Measurements from ENCODE around the gene NXT1. TPM values are rescaled to one million over a fixed set of nuclear protein-coding genes. Genes with fewer than 3 reads are reported as not detected.

The NXT1 gene
- total RNA-seq, 3 donors from 2014 or later (not counting 1 experiment from before 2014, with no cell fraction given) = 47.4 to 61.8 (median 56.3) TPM

- H3K36me3 ChIP-seq (ENCODE audit: control insufficient read depth, insufficient read depth, low read length) = no peaks in the 10 kb centered on the region
- 88% methylated on average over 1 of the region's 1 CpG for WGBS (ENCODE audit: insufficient coverage)
- H3K4me3 Mint-ChIP-seq = no peak overlapping the region
- no peaks in the 10 kb centered on the region for H3K9me3 Mint-ChIP-seq
- intact Hi-C loops (cut with micrococcal nuclease) = no loop called here
- no peak overlapping the region for H3K27ac Mint-ChIP-seq
- TF ChIP-seq, protein P1, sequence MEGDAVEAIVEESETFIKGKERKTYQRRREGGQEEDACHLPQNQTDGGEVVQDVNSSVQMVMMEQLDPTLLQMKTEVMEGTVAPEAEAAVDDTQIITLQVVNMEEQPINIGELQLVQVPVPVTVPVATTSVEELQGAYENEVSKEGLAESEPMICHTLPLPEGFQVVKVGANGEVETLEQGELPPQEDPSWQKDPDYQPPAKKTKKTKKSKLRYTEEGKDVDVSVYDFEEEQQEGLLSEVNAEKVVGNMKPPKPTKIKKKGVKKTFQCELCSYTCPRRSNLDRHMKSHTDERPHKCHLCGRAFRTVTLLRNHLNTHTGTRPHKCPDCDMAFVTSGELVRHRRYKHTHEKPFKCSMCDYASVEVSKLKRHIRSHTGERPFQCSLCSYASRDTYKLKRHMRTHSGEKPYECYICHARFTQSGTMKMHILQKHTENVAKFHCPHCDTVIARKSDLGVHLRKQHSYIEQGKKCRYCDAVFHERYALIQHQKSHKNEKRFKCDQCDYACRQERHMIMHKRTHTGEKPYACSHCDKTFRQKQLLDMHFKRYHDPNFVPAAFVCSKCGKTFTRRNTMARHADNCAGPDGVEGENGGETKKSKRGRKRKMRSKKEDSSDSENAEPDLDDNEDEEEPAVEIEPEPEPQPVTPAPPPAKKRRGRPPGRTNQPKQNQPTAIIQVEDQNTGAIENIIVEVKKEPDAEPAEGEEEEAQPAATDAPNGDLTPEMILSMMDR (IDR thresholded peaks at IDR 0.05) = no peak
- H3K4me3 ChIP-seq (ENCODE audit: low read length) = no peak overlapping the region
- no peaks in the 10 kb centered on the region for H3K4me1 ChIP-seq (ENCODE audit: control insufficient read depth, insufficient read depth, low read length)
- no peaks in the 10 kb centered on the region for H3K9me3 ChIP-seq (ENCODE audit: control insufficient read depth, insufficient read depth, low read length)
- H3K27ac ChIP-seq (ENCODE audit: low read length) = no peak overlapping the region
- no peaks in the 10 kb centered on the region for H3K36me3 Mint-ChIP-seq
- H3K27me3 ChIP-seq (ENCODE audit: control insufficient read depth, insufficient read depth, low read length) = no peaks in the 10 kb centered on the region
- H3K4me1 Mint-ChIP-seq = no peaks in the 10 kb centered on the region
- peaks cover 15% of the 10 kb centered on the region in 2 donors for H3K27me3 Mint-ChIP-seq (ENCODE audit: low read depth in 2 of 2)
- DNase-seq = no peak
- ATAC-seq = no peak
Observed at GRCh38 chr20:23313271-23313670, 37.3 kb upstream of the NXT1 start.

GRCh38 chr20:23314699-23315098 lies 35.9 kb upstream of the NXT1 start:
- no peaks in the 10 kb centered on the region for H3K4me1 ChIP-seq (ENCODE audit: control insufficient read depth, insufficient read depth, low read length)
- Mint-ChIP-seq H3K36me3 (no peaks in the 10 kb centered on the region), H3K27me3 (ENCODE audit: low read depth in 2 of 2) (peaks cover 15 to 21% of the 10 kb centered on the region in 2 donors), H3K4me3 (no peak overlapping the region), H3K9me3 (no peaks in the 10 kb centered on the region), H3K27ac (no peak overlapping the region), H3K4me1 (no peaks in the 10 kb centered on the region)
- DNase-seq (no peak), ATAC-seq (no peak)
- no peaks in the 10 kb centered on the region for H3K9me3 ChIP-seq (ENCODE audit: control insufficient read depth, insufficient read depth, low read length)
- no peak overlapping the region for H3K27ac ChIP-seq (ENCODE audit: low read length)
- intact Hi-C loops (cut with micrococcal nuclease) = no loop called here
- H3K36me3 ChIP-seq (ENCODE audit: control insufficient read depth, insufficient read depth, low read length) = no peaks in the 10 kb centered on the region
- H3K27me3 ChIP-seq (ENCODE audit: control insufficient read depth, insufficient read depth, low read length) = no peaks in the 10 kb centered on the region
- TF ChIP-seq, protein P1 (IDR thresholded peaks at IDR 0.05) = no peak
- H3K4me3 ChIP-seq (ENCODE audit: low read length) = no peak overlapping the region
- WGBS (ENCODE audit: insufficient coverage) = 91% methylated on average over 5 of the region's 5 CpGs

DNA sequence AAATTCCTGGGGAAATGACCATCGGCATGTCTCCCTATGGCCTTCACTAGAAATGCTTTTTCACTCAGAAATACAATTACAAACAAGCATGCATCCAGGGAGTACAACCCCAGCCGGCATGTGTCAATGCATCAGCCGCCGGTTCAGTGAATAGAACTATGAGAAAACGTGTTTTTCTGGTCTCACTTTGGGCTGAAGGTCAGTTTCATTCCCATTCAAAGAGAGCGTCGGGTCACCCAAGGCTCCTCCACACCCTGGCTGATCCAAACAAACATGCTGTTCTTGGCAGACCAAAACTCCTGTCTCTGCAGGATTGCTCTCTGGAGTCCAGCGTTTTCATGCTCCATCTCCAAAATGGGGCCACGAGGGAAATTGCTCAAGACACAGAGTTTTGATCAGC lies 35.5 kb upstream of the NXT1 start:
- TF ChIP-seq, protein P1 (IDR thresholded peaks at IDR 0.05) = no peak
- intact Hi-C loops (cut with micrococcal nuclease) = no loop called here

GRCh38 chr20:23316626-23317025 lies 34.0 kb upstream of the NXT1 start:
- no peak for DNase-seq
- intact Hi-C loops (cut with micrococcal nuclease) = no loop called here
- Histone ChIP-seq H3K27me3 (ENCODE audit: control insufficient read depth, insufficient read depth, low read length) (no peaks in the 10 kb centered on the region), H3K4me3 (ENCODE audit: low read length) (no peak overlapping the region), H3K4me1 (ENCODE audit: control insufficient read depth, insufficient read depth, low read length) (no peaks in the 10 kb centered on the region), H3K27ac (ENCODE audit: low read length) (no peak overlapping the region), H3K9me3 (ENCODE audit: control insufficient read depth, insufficient read depth, low read length) (no peaks in the 10 kb centered on the region), H3K36me3 (ENCODE audit: control insufficient read depth, insufficient read depth, low read length) (no peaks in the 10 kb centered on the region)
- no peak for ATAC-seq
- TF ChIP-seq, protein P1 (IDR thresholded peaks at IDR 0.05) = no peak
- H3K36me3 Mint-ChIP-seq = no peaks in the 10 kb centered on the region
- peaks cover 13 to 28% of the 10 kb centered on the region in 2 donors for H3K27me3 Mint-ChIP-seq (ENCODE audit: low read depth in 2 of 2)
- H3K4me1 Mint-ChIP-seq = no peaks in the 10 kb centered on the region
- H3K4me3 Mint-ChIP-seq = no peak overlapping the region
- no peaks in the 10 kb centered on the region for H3K9me3 Mint-ChIP-seq
- no peak overlapping the region for H3K27ac Mint-ChIP-seq
- WGBS (ENCODE audit: insufficient coverage) = 89% methylated on average over 3 of the region's 3 CpGs

More for the DNA sequence above, 35.5 kb upstream of the NXT1 start:
- Histone ChIP-seq H3K4me1 (ENCODE audit: control insufficient read depth, insufficient read depth, low read length) (no peaks in the 10 kb centered on the region), H3K9me3 (ENCODE audit: control insufficient read depth, insufficient read depth, low read length) (no peaks in the 10 kb centered on the region), H3K27ac (ENCODE audit: low read length) (no peak overlapping the region), H3K4me3 (ENCODE audit: low read length) (no peak overlapping the region), H3K27me3 (ENCODE audit: control insufficient read depth, insufficient read depth, low read length) (no peaks in the 10 kb centered on the region), H3K36me3 (ENCODE audit: control insufficient read depth, insufficient read depth, low read length) (no peaks in the 10 kb centered on the region)
- Mint-ChIP-seq H3K4me3 (no peak overlapping the region), H3K27me3 (ENCODE audit: low read depth in 2 of 2) (peaks cover 15 to 21% of the 10 kb centered on the region in 2 donors), H3K27ac (no peak overlapping the region), H3K4me1 (no peaks in the 10 kb centered on the region), H3K36me3 (no peaks in the 10 kb centered on the region), H3K9me3 (no peaks in the 10 kb centered on the region)
- no peak for ATAC-seq
- 92% methylated on average over 9 of the region's 9 CpGs for WGBS (ENCODE audit: insufficient coverage)
- no peak for DNase-seq
